ENCODE measurements around the gene CTBS. TPM values are rescaled to one million over a fixed set of nuclear protein-coding genes. Genes with fewer than 3 reads are reported as not detected.

The CTBS gene
- total RNA-seq, 3 donors from 2014 or later: 15.9 to 25.4 (median 23.3) TPM

DNA sequence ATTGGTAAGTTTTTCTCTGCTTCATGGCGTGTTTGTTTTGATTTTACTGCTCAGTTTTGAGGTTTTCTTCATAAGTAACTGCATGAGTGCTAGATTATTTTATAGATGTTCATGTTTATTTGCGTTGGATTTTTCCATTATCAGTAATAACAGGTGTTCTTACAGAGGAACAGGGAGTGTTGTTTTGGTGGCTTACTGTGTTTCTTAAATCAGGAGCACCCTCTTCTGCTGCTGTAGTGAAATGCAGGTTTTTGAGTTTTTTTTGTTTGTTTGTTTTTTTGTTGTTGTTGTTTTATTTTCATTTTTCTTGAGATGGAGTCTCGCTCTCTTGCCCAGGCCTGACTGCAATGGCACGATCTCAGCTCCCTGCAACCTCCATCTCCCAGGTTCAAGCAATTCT, 32.6 kb downstream of the CTBS start:
- intact Hi-C loops (cut with DNase I, micrococcal nuclease): no loop called here
- no peaks in the 10 kb centered on the region for H3K4me1 ChIP-seq (ENCODE audit: low read depth)
- TF ChIP-seq, protein P1, sequence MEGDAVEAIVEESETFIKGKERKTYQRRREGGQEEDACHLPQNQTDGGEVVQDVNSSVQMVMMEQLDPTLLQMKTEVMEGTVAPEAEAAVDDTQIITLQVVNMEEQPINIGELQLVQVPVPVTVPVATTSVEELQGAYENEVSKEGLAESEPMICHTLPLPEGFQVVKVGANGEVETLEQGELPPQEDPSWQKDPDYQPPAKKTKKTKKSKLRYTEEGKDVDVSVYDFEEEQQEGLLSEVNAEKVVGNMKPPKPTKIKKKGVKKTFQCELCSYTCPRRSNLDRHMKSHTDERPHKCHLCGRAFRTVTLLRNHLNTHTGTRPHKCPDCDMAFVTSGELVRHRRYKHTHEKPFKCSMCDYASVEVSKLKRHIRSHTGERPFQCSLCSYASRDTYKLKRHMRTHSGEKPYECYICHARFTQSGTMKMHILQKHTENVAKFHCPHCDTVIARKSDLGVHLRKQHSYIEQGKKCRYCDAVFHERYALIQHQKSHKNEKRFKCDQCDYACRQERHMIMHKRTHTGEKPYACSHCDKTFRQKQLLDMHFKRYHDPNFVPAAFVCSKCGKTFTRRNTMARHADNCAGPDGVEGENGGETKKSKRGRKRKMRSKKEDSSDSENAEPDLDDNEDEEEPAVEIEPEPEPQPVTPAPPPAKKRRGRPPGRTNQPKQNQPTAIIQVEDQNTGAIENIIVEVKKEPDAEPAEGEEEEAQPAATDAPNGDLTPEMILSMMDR (IDR thresholded peaks at IDR 0.05): no peak
- H3K36me3 ChIP-seq (ENCODE audit: low read depth): no peaks in the 10 kb centered on the region
- H3K4me3 ChIP-seq: no peak overlapping the region
- no peaks in the 10 kb centered on the region for H3K9me3 ChIP-seq
- ATAC-seq: no peak
- no peak for DNase-seq

DNA sequence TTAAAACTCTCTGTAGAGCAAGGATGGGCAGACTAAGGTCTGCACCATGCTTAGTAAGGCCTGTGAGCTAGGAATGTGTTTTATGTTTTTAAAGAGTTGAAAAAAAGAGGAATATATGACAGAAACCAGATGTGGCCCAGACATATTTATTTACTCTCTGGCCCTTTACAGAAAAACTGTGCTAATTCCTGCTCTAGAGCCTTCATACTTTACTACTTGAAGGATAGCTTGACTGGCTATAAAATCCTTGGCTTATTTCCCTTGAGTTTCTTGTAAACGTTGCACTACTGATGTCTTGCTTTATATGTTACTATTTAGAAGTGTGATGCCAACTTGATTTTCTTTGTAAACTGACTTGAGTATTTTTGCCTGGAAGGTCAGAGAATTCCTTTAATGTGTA, 33.5 kb downstream of the CTBS start:
- Histone ChIP-seq H3K4me1 (ENCODE audit: low read depth) (no peaks in the 10 kb centered on the region), H3K36me3 (ENCODE audit: low read depth) (no peaks in the 10 kb centered on the region), H3K4me3 (no peak overlapping the region), H3K9me3 (no peaks in the 10 kb centered on the region)
- TF ChIP-seq, protein P1 (IDR thresholded peaks at IDR 0.05): no peak
- intact Hi-C loops (cut with DNase I, micrococcal nuclease): no loop called here
- no peak for DNase-seq
- no peak for ATAC-seq

DNA sequence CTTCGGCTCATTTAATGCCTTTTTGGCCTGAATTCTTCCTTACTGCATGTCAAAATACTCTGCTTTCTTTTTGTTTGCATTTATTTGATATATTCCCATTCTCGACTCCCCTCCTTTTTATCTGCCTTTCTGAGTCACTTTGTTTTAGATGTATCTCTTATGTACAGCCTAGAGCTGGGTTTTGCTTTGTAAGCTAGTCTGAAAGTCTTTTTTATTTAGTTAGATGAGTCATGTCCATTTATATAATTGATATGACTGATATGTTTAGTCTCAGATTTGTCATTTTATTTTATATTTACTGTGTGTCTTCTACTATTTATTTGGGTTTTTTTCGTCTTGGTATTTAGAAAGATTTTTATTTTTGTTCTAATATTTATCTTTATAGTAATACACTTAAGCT, 34.3 kb downstream of the CTBS start:
- TF ChIP-seq, protein P1 (IDR thresholded peaks at IDR 0.05): no peak
- no peak for ATAC-seq
- Histone ChIP-seq H3K4me1 (ENCODE audit: low read depth) (no peaks in the 10 kb centered on the region), H3K4me3 (no peak overlapping the region), H3K36me3 (ENCODE audit: low read depth) (no peaks in the 10 kb centered on the region), H3K9me3 (no peaks in the 10 kb centered on the region)
- intact Hi-C loops (cut with DNase I, micrococcal nuclease): no loop called here
- no peak for DNase-seq

DNA sequence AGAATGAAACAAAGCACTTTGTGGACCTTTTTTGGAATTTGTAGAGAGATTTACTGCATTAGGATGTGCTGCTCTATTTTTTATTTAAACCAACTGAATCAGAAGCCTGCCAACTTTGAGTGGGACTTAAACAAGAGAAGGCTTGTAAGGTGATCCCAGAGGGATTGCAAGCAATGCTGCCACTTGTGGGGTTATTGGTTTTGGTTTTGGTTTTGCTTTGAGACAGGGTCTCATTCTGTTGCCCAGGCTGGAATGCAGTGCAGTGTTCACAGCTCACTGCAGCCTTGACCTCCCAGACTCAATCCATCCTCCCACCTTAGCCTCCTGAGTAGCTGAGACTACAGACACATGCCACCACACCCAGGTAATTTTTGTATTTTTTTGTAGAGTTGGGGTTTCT, 35.6 kb downstream of the CTBS start:
- H3K9me3 ChIP-seq: no peaks in the 10 kb centered on the region
- intact Hi-C loops (cut with DNase I, micrococcal nuclease): no loop called here
- DNase-seq (no peak), ATAC-seq (no peak)
- no peaks in the 10 kb centered on the region for H3K36me3 ChIP-seq (ENCODE audit: low read depth)
- no peak overlapping the region for H3K4me3 ChIP-seq
- TF ChIP-seq, protein P1 (IDR thresholded peaks at IDR 0.05): no peak
- H3K4me1 ChIP-seq (ENCODE audit: low read depth): no peaks in the 10 kb centered on the region

DNA sequence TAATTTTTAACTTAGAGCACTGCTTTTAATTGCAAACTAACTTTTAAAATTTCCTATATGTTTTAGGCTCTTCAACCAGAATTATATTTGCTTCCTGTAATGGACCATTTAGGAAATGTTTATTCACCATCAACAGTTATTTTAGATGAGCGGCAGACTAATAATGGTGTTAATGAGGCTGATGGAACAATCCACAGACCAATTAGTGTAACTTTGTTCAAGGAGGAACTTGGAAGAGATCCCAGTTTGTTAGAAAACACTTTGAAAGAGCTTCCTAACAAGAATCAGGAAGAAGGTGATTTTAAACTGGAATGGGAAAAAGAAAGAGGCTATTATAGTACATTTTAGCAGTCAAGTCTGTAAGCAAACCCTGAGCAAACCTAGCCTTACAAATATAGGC, 48.5 kb downstream of the CTBS start:
- TF ChIP-seq, protein P1 (IDR thresholded peaks at IDR 0.05): no peak
- intact Hi-C loops (cut with DNase I, micrococcal nuclease): no loop called here
- no peak for ATAC-seq

DNA sequence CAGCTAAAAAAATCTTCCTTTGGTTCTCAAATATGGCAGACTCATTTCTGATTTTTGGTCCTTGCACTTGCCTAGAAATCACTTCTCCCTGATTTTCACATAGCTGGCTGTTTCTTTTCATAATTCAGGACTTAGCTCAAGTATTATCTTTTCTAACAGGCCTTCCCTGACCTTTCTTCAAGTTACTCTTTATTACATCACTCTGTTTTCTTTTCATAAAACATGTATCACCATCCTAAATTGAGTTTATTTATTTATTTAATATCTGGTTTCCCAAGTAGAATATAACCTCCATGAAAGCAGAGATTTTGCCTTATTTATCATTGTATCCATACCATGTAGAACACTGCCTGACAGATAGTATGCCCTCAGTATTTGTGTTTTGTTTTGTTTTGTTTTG, 49.6 kb downstream of the CTBS start:
- DNase-seq (no peak), ATAC-seq (no peak)
- H3K36me3 ChIP-seq (ENCODE audit: low read depth): no peaks in the 10 kb centered on the region
- no peaks in the 10 kb centered on the region for H3K9me3 ChIP-seq
- H3K4me3 ChIP-seq: no peak overlapping the region
- TF ChIP-seq, protein P1 (IDR thresholded peaks at IDR 0.05): no peak
- intact Hi-C loops (cut with DNase I, micrococcal nuclease): no loop called here
- no peaks in the 10 kb centered on the region for H3K4me1 ChIP-seq (ENCODE audit: low read depth)

More for the DNA sequence above, 48.5 kb downstream of the CTBS start:
- no peaks in the 10 kb centered on the region for H3K4me1 ChIP-seq (ENCODE audit: low read depth)
- no peaks in the 10 kb centered on the region for H3K36me3 ChIP-seq (ENCODE audit: low read depth)
- DNase-seq: no peak
- H3K9me3 ChIP-seq: no peaks in the 10 kb centered on the region
- H3K4me3 ChIP-seq: no peak overlapping the region
